Lower lobe of right lung (tissue), 2 donors: ENCODE data around the gene PRR29. TPM values are rescaled to one million over a fixed set of nuclear protein-coding genes. Genes with fewer than 3 reads are reported as not detected.

ENCODE experiments used
- ATAC-seq, 2 donors: fragments of 200-7000 bp; cut with Tn5 transposase; one replicate each; pipeline ENCODE4 v1.9.1; 2020 to 2022; ENCODE audit warnings: mild to moderate bottlenecking in 2 of 2, moderate library complexity in 2 of 2
- DNase-seq: peaks from one replicate; pipeline ENCODE4 v3.0.0-alpha.2; 2020
- H3K27ac ChIP-seq: fragments of 200-600 bp; one replicate; pipeline ENCODE4 v1.8.0; 2022
- H3K27me3 ChIP-seq: fragments of 200-600 bp; one replicate; pipeline ENCODE4 v1.8.0; 2022; ENCODE audit warnings: low read depth
- H3K36me3 ChIP-seq: fragments of 200-600 bp; one replicate; pipeline ENCODE4 v1.8.0; 2022; ENCODE audit warnings: mild to moderate bottlenecking
- H3K4me1 ChIP-seq: fragments of 200-600 bp; one replicate; pipeline ENCODE4 v1.8.0; 2022
- H3K4me3 ChIP-seq: fragments of 200-600 bp; one replicate; pipeline ENCODE4 v1.8.0; 2022; ENCODE audit warnings: mild to moderate bottlenecking
- H3K9me3 ChIP-seq: fragments of 200-600 bp; one replicate; pipeline ENCODE4 v1.8.0; 2022
- intact Hi-C: fragments of 100-400 bp; cut with DNase I; formaldehyde crosslinking; loops from one replicate; pipeline ENCODE4 v1.11.0; 2022
- total RNA-seq: library from RNA; stranded (reverse); fragmentation: NEBNext Ultra II Directional; extraction: Animal tissue kit (Norgen Biotek cat#: 25700); gene quantifications from one replicate; pipeline ENCODE4 v1.2.1, GENCODE V29; 2021
- TF ChIP-seq, protein P1 (sequence below): fragments of 200-600 bp; IDR thresholded peaks from one replicate; pipeline ENCODE4 v1.8.0; 2022; ENCODE audit warnings: antibody characterized with exemption, mild to moderate bottlenecking
- donor health status: DM: no; HTN: yes; CAD: no; lungs with severe emphysema.

The PRR29 gene
- total RNA-seq, 1 donor from 2014 or later: 11.3 TPM

DNA sequence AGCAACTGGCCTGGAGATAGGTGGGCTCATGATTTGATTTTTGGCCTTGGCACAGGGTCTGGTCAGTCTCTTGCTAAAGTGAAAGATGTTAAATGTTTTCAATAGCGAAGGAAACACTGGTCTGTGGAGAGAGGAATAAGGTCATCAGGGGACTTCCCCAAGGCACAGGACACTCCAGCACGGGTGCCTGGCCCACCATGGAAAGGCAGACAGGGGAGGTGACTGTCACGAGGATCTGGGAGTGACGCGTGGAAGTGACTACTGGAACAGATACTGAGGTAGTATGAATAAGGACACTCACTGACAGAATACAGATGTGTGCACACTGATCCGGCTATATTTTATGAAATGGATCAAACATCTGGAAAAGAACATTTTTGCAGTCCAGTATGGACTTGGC is 39.0 kb downstream of the PRR29 start:
- H3K4me1 ChIP-seq: no peaks in the 10 kb centered on the region
- no peaks in the 10 kb centered on the region for H3K27me3 ChIP-seq
- ATAC-seq (peak in 1 of 2 donors; percentile 13), DNase-seq (no peak)
- H3K9me3 ChIP-seq: no peaks in the 10 kb centered on the region
- H3K36me3 ChIP-seq: peaks cover 42% of the 10 kb centered on the region
- no peak overlapping the region for H3K27ac ChIP-seq
- no peak overlapping the region for H3K4me3 ChIP-seq
- intact Hi-C loops: no loop called here
- TF ChIP-seq, protein P1, sequence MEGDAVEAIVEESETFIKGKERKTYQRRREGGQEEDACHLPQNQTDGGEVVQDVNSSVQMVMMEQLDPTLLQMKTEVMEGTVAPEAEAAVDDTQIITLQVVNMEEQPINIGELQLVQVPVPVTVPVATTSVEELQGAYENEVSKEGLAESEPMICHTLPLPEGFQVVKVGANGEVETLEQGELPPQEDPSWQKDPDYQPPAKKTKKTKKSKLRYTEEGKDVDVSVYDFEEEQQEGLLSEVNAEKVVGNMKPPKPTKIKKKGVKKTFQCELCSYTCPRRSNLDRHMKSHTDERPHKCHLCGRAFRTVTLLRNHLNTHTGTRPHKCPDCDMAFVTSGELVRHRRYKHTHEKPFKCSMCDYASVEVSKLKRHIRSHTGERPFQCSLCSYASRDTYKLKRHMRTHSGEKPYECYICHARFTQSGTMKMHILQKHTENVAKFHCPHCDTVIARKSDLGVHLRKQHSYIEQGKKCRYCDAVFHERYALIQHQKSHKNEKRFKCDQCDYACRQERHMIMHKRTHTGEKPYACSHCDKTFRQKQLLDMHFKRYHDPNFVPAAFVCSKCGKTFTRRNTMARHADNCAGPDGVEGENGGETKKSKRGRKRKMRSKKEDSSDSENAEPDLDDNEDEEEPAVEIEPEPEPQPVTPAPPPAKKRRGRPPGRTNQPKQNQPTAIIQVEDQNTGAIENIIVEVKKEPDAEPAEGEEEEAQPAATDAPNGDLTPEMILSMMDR: no peak

- DNase-seq: no peak
- no peak overlapping the region for H3K27ac ChIP-seq
- no peaks in the 10 kb centered on the region for H3K4me1 ChIP-seq
- H3K36me3 ChIP-seq: peaks cover 48% of the 10 kb centered on the region
- no peaks in the 10 kb centered on the region for H3K27me3 ChIP-seq
- TF ChIP-seq, protein P1: no peak
- intact Hi-C loops: no loop called here
- no peaks in the 10 kb centered on the region for H3K9me3 ChIP-seq
- ATAC-seq: no peak
- H3K4me3 ChIP-seq: no peak overlapping the region
Measured at GRCh38 chr17:64037802-64038201, 39.7 kb downstream of the PRR29 start.

DNA sequence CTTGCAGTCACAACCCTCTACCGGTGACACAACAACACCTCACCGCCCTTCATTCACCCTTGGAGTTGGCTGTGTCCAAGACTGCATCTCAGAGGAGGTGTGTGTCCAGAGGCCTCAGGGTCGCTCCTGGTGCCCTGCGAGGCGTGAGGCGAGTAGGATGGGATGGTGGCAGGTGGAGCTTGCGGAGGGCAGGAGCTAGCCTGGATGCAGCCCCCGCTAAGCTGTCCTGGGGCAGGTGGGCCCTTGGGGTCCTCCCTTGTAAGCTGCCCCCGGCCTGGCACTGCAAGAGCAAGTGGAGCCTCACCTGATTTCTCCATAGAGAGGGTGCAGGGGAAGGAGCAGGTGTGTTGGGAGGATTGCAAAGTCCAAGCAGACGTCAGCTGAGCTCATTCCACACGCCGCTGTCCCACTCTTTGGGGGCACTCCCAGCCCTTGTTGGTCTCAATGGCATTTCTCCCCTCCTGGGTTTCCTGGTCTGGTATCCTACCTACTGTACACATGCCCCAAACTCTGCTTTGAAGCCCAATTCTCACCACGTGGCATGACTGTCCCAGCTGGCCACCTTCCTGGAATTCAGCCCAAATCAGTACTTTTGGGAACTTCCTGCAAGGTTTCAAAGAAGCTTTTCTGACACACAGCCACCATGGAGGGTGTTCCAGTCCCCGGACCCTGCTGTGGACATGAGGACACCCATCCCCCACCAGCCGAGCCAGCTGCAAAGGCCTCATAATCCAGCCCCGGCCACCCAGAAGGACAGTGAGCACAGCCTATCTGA is 40.4 kb downstream of the PRR29 start:
- H3K4me1 ChIP-seq: no peaks in the 10 kb centered on the region
- no peak overlapping the region for H3K27ac ChIP-seq
- H3K9me3 ChIP-seq: no peaks in the 10 kb centered on the region
- ATAC-seq (peak in 1 of 2 donors; percentile 14), DNase-seq (no peak)
- TF ChIP-seq, protein P1: no peak
- intact Hi-C loops: no loop called here
- H3K36me3 ChIP-seq: peaks cover 55% of the 10 kb centered on the region
- H3K27me3 ChIP-seq: no peaks in the 10 kb centered on the region
- H3K4me3 ChIP-seq: no peak overlapping the region

GRCh38 chr17:64039106-64039400 is 40.9 kb downstream of the PRR29 start:
- Histone ChIP-seq H3K27ac (no peak overlapping the region), H3K4me1 (no peaks in the 10 kb centered on the region)

GRCh38 chr17:64040206-64040605 is 42.1 kb downstream of the PRR29 start:
- no peaks in the 10 kb centered on the region for H3K9me3 ChIP-seq
- H3K4me1 ChIP-seq: no peaks in the 10 kb centered on the region
- ATAC-seq: no peak
- TF ChIP-seq, protein P1: no peak
- no peak overlapping the region for H3K4me3 ChIP-seq
- no peak overlapping the region for H3K27ac ChIP-seq
- no peak for DNase-seq
- peaks cover 72% of the 10 kb centered on the region for H3K36me3 ChIP-seq
- intact Hi-C loops: no loop called here
- H3K27me3 ChIP-seq: no peaks in the 10 kb centered on the region

More at GRCh38 chr17:64039106-64039400, 40.9 kb downstream of the PRR29 start:
- TF ChIP-seq, protein P1: no peak
- Histone ChIP-seq H3K27me3 (no peaks in the 10 kb centered on the region), H3K4me3 (no peak overlapping the region), H3K36me3 (peaks cover 60% of the 10 kb centered on the region), H3K9me3 (no peaks in the 10 kb centered on the region)
- DNase-seq (no peak), ATAC-seq (no peak)
- intact Hi-C loops: no loop called here
